UCSD-AML1 (cell line): ENCODE data around the gene HDAC6.
A peak's percentile ranks its signal among the peaks of the same experiment; 100 is the strongest.
"Not testable (repeated sequence)": the region's sequence is repeated elsewhere in the genome, so short reads cannot be mapped to it uniquely, and the experiment has no call there.

Experiments used
- DNase-seq: peaks from one replicate; lab custom pipeline; 2025; ENCODE audit not compliant: unreplicated experiment; lab: John Stamatoyannopoulos, UW

HDAC6 gene

DNA sequence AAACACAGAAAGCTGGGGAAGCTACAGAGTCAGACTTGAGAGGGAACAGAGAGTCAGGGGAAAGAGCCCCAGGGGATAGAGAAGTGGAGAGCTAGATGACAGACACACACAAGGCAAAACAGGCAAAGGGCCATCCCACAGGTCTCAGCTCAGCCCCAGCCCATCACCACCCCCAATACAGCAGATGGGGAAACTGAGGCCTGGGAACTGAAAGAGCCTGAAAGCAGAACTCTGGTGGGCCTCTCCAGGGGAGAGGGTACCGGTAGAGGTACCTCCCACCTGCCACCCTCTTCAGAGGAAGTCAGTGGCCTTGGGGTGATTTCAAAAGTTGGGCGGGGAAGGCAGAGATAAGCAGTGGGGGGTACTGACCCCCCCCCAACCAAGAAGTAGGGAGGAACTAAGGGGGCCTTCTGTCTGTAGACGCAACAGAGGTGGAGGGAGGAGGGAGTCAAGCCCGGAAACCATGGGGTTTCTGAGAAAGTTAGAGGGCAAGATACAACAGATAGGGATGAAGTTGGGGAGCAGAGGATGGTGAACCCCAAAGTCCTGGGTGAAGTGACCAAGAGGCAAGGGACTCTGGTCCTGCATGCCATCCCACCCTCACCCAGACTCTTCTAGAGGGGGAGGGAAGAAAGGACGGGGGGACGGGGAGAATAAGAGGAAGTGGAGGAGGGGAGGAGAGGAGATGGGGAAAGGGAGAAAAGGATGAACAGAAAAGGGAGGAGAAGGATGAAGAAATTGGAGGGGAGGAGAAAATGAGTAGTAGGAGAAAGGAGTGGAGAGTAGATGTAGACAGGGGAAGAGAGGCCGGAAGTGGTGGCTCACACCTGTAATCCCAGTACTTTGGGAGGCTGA is 12.3 kb upstream of the HDAC6 start:
- DNase-seq, result no peak

DNA sequence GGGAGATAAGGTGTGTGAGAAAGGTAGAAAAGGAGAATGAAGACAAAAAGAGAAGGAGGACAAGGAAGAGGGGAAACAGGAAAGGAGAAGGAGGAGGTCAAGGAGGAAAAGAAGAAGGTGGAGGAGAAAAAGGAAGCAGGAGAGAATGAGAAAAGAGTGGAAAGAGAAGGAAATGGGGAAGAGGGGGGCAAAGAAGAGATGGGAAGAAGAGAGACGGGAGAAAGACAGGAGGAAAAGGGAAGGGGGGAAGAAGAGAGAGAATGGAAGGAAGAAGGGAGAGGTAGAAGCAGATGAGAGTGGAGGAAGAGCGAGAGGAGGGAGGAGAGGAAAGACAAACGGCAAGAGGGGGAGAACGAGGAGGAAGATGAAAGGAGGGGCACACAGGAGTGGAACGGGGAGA is 11.4 kb upstream of the HDAC6 start:
- DNase-seq, result no peak

DNA sequence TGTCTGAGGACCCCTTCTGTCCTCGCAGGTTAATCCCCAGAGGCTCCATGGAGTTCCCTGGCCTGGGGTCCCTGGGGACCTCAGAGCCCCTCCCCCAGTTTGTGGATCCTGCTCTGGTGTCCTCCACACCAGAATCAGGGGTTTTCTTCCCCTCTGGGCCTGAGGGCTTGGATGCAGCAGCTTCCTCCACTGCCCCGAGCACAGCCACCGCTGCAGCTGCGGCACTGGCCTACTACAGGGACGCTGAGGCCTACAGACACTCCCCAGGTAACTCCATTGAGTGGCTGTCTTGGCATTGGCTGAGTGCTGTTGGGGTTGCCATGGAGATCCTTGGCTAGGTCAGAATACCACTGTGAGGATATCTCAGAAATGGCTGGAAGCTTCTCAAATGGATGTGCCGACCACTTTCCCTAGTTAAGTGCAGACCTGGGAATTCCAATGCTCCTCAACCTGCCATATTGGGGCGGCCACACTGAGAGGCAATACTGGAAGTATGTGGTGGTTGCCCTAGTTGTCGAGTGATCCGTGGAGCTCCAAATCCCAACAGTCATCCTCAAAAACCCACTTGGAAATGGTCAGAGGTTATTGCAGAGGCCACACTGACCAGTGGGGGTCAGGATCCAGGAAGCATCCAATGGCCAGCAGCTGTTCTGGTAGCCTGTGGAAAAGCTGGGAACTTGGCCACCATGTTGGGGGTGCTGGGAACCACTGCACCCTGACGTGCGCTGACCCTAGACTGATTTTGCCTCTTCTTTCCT is 10.6 kb upstream of the HDAC6 start:
- no peak for DNase-seq

DNA sequence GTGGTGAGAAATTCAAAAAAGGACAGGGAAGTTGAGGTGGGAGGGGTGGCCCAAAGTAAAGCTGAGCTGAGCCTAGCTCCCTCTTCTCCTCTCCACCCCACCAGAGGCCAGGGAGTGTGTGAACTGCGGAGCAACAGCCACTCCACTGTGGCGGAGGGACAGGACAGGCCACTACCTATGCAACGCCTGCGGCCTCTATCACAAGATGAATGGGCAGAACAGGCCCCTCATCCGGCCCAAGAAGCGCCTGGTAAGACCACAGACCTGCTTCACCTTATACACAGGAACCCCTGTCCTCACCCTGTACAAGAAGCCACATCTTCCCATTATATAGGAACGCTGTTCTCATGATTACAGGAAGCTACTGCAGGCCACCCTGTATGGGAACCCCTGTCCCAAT is 9.6 kb upstream of the HDAC6 start:
- DNase-seq, result no peak

DNA sequence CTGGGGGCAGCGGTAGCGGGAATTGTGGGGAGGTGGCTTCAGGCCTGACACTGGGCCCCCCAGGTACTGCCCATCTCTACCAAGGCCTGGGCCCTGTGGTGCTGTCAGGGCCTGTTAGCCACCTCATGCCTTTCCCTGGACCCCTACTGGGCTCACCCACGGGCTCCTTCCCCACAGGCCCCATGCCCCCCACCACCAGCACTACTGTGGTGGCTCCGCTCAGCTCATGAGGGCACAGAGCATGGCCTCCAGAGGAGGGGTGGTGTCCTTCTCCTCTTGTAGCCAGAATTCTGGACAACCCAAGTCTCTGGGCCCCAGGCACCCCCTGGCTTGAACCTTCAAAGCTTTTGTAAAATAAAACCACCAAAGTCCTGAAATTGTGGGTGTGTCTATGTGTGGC is 7.9 kb upstream of the HDAC6 start:
- DNase-seq, result no peak

DNA sequence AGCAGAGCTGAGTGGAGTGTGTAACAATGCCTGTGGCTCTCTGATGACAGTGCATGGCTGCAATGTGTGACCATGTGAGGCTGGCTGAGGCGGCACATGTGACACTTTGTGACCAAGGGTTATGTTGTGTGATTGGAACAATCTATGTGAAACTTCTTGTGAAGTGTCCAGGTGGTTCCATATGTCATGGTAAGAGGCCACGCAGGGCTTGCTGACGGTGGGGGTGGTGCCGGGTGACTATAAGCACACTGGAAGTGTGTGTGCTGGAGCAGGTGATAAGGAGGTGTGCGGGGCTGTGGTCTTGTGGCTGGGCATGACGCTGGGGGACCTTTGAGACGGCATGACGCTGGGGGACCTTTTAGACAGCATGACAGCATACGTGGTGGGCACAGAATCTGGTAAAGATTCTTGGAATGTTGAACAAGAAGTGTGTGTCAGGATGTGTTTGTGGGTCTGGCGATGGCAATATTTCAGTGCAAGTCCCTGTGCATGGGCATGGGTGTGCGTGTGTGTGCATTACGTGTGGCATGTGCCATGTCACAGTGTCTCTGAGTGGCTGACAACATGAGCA is 7.4 kb upstream of the HDAC6 start:
- DNase-seq, result no peak

DNA sequence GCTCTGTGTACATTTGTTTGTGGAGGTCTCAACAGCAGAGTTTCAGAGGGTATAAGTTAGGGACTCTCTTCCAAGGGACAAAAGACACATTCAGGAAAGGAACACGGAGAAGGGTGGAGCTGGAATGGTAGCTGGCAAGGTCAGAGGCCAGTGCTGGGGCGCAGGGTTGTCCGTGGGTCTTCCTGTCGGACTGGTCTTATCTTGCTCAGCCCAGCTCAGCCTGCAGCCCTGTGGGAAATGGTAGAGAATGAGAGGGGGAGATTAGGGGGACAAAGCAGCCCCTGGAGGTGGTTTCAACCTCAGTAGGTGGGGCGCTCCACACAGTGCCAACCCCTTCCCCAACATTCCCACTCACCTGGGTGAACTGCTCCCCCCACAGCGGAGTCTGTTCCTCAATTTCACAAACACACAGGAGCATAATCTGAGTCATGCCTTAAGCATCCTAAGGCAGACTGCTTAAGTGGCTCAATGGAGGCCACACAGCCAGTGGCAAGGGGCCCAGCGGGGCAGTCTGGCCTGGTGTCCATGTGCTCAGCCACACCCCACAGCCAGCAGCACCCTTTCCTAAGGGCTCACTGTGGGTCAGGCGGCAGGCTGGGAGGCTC is 6.9 kb upstream of the HDAC6 start:
- no peak for DNase-seq

DNA sequence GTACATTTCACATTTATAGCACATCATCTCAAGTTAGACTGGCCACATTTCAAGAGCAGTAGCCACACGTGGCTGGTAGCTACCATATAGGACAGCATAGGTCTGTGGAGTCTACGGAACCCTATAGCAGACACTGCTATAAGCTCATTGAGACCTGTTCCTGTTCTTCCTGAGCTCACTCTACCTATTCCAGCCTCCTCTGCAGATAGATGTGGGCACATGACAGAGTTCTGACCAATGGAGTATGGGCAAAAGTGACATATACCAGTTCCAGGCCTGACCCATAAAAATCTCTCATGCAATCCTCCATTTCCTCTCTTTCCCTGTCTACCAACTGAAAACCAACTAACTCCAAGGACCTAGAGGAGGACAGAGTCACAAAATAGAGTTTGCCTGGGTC is 3.5 kb upstream of the HDAC6 start:
- DNase-seq, result no peak

DNA sequence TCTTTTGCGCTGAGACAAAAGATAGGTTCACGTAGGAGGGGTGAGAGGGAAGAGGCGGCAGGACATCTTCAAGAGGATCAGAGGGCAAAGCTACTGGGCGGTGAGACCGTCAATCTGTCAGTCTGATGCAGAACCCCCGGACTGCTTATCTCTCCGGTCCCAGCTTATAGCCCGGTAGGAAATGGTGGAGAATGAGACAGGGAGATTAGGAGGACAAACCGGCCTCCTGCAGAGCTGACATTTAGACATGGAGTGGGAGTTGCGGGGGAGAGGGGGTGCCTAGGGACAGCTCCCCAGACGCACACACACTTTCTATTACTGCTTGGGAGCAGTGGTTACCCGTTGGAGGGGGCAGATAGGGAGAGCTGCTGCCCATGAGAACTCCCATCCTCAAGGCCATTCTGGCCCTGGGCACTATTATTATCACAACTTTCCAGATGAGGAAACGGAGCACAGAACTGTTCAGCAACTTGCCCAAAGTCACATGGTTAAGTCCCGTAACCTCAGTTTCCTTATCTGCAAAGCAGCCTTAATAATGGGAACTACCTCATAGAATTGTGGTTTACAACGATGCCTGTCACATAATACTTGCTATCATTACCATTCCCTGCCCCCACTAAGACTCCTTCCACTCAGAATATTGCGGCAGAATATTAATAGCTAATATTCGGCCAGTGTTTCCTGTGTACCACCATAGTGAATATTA is 1.1 kb upstream of the HDAC6 start:
- DNase-seq, result peak; percentile 64

DNA sequence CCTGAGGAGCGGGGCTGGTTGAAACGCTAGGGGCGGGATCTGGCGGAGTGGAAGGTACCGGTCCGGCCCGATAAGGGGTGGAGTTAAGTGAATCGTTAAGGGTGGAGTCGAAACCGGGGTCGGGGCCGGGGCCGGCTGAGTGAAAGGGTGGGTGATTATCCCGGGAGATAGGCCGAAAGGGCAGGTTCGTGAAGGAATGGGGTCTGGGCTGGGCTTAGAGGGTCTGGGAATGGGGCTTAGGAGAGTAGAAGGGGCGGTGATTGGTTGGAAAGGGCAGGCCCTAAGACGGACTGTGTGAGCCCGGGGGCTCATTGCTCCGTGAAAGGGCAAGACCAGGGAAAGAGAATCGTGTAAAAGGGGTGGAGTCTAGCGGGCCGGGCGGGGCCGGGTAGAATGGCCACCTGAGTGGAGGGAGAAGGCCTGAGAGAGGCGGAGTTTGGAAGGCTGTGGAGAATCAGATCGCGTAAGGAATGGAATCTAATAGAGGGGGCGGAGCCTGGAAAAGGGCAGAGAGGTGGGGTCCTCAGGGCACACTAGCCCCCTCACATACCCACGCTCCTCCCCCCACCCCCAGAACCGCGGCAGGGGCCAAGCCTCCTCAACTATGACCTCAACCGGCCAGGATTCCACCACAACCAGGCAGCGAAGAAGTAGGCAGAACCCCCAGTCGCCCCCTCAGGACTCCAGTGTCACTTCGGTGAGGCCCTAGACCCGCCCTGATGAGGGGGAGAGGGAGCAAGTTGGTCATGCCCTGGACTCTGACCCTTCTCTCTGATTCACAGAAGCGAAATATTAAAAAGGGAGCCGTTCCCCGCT is 430 bp downstream of the HDAC6 start:
- DNase-seq, result peak; percentile 84

DNA sequence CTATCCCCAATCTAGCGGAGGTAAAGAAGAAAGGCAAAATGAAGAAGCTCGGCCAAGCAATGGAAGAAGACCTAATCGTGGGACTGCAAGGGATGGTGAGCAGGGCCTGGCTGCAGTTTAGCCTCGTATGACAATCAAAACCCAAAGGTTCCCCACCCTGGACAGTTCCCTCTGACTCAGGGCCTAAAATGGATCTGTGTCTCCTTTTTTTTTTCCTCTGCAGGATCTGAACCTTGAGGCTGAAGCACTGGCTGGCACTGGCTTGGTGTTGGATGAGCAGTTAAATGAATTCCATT is 986 bp downstream of the HDAC6 start:
- no peak for DNase-seq

DNA sequence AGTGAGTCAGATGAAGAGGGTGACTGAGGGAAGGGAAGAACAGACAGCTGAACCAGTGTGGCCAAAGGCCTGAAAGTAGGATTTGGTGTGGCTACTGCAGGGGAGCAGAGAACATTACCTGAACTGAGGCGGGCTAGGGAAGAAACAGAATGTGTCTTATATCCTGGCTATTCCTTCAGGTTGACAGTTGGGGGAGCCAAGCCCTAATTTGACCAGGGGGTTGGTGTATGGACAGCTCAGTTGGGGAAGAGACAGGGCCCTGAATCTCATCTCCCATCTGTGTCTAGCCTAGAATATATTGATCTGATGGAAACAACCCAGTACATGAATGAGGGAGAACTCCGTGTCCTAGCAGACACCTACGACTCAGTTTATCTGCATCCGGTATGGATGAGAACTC is 4.2 kb downstream of the HDAC6 start:
- no peak for DNase-seq

DNA sequence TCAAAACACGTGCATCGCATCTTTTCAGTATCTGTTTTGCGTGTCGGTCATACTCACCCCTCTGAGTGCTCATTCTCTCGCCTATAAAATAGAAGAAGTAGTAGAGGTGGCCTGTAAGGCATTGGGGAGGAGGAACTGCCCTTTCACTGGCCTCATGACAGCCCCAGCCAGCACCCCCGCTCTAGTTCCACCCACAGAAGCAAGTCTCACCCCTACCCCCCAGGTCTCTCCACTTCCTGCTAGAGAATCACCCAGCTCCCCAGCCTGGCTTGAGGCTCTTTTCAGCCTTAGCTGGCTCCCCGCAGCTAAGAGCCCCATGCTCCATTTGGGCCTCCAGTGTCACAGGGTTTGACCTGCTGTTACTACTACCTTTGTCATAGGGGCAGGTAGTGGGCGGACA is 11.8 kb downstream of the HDAC6 start:
- DNase-seq, result no peak

DNA sequence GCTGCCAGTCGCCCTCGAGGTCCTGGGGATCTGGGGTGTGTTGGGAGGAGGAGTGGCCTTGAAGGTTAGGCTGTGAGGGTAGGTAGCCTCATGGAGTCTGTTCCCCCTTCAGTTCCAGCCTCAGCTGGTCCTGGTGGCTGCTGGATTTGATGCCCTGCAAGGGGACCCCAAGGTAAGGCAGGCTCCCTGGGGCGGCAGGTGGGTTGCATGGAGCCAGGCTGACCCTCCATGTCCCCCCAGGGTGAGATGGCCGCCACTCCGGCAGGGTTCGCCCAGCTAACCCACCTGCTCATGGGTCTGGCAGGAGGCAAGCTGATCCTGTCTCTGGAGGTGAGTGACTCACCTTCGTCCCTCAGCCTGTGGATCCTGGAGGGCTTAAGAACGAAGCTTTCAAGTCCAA is 12.9 kb downstream of the HDAC6 start:
- DNase-seq, result no peak

DNA sequence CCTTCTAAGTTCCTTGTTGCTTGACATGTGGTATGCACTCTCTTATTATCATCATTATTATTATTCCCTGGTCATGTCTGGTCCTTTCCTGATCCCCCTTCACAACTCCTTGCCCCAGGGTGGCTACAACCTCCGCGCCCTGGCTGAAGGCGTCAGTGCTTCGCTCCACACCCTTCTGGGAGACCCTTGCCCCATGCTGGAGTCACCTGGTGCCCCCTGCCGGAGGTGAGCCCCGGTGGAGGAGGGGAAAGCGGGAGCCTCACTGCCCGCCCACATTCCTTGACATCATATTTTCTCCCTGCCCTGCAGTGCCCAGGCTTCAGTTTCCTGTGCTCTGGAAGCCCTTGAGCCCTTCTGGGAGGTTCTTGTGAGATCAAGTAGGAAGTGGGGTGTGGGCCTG is 13.4 kb downstream of the HDAC6 start:
- no peak for DNase-seq

DNA sequence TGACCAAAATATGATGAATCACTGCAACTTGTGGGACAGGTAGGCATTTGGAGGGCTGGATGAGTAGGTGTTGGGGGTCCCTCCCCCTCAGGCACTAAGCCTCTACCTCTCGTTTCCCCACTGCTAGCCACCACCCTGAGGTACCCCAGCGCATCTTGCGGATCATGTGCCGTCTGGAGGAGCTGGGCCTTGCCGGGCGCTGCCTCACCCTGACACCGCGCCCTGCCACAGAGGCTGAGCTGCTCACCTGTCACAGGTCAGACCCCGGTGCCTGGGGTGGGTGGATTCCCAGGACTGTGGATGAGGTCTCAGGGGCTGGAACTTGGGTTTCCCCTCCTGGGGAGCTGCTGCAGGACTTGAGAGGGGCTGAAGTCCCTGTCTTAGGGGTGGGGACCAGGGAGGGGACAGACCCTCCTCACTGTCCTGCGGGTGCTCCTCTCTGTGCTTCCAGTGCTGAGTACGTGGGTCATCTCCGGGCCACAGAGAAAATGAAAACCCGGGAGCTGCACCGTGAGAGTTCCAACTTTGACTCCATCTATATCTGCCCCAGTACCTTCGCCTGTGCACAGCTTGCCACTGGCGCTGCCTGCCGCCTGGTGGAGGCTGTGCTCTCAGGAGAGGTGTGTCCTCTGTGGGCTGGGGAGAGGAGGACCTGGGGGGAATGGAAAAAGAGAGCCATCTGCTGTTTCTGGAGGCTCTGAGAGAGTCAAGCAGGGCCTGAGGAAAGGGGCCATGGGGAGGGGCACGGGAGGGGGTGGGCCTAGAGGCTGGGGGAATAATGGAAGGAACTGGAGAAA is 14.3 kb downstream of the HDAC6 start:
- no peak for DNase-seq

DNA sequence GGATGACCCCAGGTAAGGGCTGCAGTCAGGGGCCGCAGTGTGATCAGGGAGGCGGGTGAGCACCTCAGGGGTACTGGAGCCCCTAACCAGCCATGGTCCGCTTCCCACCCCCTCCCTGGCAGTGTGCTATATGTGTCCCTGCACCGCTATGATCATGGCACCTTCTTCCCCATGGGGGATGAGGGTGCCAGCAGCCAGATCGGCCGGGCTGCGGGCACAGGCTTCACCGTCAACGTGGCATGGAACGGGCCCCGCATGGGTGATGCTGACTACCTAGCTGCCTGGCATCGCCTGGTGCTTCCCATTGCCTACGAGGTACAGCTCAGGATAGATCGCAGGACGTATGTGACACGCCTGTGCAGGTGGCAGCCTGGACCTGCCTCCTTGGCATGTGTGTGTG is 16.2 kb downstream of the HDAC6 start:
- no peak for DNase-seq

DNA sequence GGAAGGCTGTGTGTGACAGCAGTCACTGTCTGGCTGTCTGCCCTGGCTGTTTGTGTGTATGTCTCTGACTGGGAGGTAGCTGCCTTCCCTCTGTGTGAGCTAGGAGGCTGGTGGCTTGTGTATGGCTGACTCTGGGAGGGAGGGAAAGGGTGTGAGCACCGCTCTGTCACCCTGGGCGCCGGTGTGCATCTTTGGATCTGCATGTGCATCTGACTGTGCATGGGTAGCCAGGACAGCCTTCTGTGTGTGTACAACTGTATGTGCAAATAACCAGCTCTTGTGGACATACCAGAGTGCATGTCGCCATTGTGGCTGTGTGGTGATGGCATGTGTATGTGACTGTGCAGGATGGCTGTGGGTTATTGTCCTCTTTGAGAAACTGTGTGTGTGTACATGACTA is 17.0 kb downstream of the HDAC6 start:
- no peak for DNase-seq

DNA sequence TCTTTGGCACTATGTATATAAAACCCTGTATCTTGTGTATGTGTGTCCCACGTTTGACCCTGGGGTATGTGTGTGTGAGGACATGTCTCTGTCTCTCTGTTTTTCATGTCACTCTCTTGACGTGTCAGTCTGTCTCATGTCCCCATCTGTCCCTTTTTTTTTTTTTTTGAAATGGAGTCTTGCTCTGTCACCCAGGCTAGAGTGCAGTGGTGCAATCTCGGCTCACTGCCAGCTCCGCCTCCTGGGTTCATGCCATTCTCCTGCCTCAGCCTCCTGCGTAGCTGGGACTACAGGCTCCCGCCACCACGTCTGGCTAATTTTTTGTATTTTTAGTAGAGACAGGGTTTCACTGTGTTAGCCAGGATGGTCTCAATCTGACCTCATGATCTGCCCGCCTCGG is 17.5 kb downstream of the HDAC6 start:
- not testable (repeated sequence) for DNase-seq

DNA sequence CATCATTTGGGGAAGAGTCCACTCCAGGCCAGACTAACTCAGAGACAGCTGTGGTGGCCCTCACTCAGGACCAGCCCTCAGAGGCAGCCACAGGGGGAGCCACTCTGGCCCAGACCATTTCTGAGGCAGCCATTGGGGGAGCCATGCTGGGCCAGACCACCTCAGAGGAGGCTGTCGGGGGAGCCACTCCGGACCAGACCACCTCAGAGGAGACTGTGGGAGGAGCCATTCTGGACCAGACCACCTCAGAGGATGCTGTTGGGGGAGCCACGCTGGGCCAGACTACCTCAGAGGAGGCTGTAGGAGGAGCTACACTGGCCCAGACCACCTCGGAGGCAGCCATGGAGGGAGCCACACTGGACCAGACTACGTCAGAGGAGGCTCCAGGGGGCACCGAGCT is 21.2 kb downstream of the HDAC6 start:
- DNase-seq, result no peak
